ENCODE results near the gene MPP3.
"Not testable (repeated sequence)": the region's sequence is repeated elsewhere in the genome, so short reads cannot be mapped to it uniquely, and the experiment has no call there.

Gene MPP3

GRCh38 chr17:43801844-43802243, 31.1 kb downstream of the MPP3 start:
- DNase-seq: no peak

DNA sequence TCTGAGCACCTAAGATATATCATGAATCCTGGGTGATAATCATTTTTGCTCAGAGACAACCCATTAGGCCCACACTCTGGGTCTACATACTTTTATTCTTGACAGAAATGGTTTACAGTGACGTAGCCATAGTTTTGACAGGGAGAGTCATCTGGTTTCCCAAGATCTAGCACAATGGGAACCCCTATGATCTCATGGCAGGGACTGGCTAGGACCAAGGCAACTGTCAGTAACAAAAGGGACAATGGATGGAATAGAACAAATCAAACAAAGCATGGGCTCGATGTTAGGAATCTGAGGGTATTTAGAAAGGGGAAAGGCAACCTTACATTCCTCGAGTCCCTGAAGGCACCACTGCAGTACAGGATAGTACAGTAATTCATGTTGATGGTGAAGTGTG, 32.2 kb downstream of the MPP3 start:
- DNase-seq: no peak

DNA sequence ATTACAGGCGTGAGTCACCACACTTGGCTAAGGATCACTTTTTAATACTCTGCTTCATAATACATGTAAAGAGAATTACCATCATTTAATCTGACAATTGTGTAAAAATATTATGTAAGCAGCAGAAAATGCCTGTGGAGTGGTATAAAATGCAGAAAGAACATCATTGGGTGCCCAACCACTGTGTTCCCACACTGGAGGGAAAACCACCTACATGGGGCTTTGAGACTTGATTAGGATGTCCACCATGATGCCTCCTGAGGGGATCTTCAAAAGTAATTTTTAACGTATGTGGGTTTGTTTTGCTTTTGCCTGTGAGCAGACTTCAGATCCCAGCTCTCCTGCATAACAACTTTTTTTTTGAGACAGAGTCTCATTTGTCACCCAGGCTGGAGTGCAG, 33.9 kb downstream of the MPP3 start:
- DNase-seq: no peak

DNA sequence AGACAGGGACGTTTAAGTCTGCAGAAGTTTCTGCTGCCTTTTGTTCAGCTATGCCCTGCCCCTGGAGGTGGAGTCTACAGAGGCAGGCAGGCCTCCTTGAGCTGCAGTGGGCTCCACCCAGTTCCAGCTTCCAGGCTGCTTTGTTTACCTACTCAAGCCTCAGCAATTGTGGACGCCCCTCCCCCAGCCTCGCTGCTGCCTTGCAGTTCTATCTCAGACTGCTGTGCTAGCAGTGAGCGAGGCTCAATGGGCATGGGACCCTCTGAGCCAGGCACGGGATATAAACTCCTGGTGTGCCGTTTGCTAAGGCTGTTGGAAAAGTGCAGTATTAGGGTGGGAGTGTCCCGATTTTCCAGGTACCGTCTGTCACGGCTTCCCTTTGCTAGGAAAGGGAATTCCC, 34.9 kb downstream of the MPP3 start:
- DNase-seq: not testable (repeated sequence)

DNA sequence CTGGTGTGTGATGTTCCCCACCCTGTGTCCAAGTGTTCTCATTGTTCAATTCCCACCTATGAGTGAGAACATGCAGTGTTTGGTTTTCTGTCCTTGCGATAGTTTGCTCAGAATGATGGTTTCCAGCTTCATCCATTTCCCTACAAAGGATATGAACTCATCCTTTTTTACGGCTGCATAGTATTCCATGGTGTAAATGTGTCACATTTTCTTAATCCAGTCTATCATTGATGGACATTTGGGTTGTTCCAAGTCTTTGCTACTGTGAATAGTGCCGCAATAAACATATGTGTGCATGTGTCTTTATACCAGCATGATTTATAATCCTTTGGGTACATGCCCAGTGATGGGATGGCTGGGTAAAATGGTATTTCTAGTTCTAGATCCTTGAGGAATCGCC, 40.3 kb downstream of the MPP3 start:
- DNase-seq: not testable (repeated sequence)

DNA sequence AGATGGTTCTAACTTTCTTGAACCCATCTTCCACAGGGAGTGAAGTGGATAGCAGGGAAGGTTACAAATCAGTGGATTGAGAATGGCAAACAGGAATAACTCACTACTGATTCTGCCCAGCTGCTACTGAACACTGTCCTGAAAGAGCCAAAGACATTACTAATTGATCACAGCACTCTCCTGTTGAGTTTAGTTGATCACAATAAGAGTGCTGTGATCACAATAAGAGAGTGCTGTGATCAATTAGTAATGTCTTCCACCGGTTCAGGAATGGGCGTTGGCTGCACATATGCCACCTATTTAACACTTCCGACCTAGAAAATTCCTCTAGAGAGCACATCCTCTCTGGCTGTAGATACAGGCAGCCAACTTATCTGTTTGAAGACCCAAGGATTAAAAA, 41.4 kb downstream of the MPP3 start:
- peak; percentile 60 for DNase-seq

- no peak for DNase-seq
Observed at GRCh38 chr17:43790311-43790940, 42.5 kb downstream of the MPP3 start.

- no peak for DNase-seq
Observed at GRCh38 chr17:43789482-43789881, 43.5 kb downstream of the MPP3 start.

DNA sequence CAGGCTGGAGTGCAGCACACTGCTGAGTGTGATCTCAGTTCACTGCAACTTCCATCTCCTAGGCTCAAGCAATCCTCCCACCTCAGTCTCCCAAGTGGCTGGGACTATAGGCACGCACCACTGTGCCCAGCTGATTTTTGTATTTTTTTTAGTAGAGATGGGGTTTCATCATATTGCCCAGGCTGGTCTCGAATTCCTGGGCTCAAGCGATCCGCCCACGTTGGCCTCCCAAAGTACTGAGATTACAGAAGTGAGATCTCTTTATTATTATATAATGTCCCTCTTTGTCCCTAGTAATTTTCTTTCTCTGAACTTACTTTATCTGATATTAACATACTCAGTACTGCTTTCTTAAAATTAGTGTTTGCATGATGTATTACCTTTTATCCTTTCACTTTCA, 44.4 kb downstream of the MPP3 start:
- DNase-seq: no peak

DNA sequence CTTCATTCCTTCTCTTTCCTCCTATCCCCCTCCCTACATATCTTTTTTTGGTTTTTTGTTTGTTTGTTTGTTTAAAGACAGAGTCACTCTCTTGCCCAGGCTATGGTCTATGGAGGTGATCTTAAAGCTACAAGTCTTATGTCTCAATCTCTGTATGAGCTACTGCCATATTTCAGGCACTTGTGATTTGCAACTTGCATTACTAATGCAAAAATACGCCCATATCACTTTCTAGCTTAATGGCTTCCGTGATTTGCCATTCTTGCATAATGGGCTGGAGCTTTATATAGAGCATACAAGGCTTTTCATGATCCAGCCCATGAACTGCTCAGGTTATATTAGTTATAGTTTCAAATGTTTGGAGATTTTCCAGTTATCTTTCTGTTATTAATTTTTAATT, 45.2 kb downstream of the MPP3 start:
- DNase-seq: no peak

DNA sequence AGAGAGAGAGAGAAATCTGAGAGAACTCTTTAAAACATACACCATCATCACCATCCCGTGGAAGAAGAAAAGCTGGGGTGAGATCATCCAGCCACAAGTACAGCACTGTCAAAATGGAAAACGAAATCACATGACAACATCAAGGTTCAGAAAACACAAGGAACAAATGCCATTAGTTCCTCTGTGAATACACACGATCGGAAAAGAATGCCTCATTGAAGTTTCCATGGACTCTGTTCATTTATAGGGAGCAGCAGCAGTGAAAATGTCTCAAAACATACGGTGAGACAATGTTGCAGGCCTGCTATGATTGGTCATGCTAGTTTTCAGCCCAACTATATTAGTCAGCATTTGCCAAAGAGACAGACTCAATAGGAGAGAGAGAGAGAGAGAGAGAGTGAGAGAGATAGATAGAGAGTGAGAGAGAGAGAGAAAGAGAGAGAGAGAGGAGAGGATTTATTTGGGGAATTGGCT, 48.3 kb downstream of the MPP3 start:
- no peak for DNase-seq

GRCh38 chr17:43784068-43784467, 48.9 kb downstream of the MPP3 start:
- DNase-seq: no peak

DNA sequence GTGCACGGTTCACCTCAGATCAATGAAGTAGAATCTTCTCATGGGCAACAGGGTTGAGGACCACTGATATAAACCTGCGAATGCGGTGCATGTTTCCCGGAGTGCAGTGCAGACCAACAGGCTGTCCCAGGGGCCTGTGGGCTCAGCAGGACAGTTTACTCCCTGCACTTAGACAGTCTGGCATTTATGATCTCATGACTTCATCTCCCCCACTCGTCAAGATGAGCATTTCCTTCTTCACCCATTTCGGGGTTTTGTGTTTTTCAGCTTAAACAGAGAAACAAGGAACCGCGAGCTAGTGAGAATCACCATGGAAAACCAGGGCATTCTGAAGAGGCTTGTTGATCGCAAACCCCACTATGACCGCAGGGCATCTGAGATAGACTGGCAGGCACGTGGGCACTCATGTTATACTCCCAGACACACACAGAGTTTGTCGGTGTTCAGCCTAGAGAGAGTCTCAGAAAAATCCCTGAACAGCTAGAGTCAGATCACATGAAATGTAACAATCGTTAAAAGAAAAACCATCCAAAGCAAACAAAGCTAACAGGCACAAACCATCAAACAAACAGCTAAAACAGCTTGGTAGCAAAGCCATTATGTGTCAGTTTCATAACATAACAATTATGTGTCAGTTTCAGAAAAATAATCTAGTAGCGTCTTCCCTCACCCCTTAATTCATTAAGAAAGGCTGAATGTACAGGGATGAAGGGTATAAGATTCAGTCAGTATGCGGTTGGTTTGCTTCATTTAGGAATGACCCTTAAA, 49.8 kb downstream of the MPP3 start:
- DNase-seq: no peak

GRCh38 chr17:43780135-43780534, 52.8 kb downstream of the MPP3 start, which contains the start of gene CFAP97D1:
CFAP97D1 (plus strand) TSS chr17:43780435; CDS start chr17:43780463, 28 bp downstream.
- no peak for DNase-seq

GRCh38 chr17:43779145-43780125, 53.5 kb downstream of the MPP3 start:
- peak; percentile 5 for DNase-seq

- peak; percentile 72 for DNase-seq
Observed at GRCh38 chr17:43778337-43779144, 54.4 kb downstream of the MPP3 start, which contains the start of gene DUSP3. DUSP3 (minus strand) TSS chr17:43778977; CDS start chr17:43778924, 53 bp downstream.

DNA sequence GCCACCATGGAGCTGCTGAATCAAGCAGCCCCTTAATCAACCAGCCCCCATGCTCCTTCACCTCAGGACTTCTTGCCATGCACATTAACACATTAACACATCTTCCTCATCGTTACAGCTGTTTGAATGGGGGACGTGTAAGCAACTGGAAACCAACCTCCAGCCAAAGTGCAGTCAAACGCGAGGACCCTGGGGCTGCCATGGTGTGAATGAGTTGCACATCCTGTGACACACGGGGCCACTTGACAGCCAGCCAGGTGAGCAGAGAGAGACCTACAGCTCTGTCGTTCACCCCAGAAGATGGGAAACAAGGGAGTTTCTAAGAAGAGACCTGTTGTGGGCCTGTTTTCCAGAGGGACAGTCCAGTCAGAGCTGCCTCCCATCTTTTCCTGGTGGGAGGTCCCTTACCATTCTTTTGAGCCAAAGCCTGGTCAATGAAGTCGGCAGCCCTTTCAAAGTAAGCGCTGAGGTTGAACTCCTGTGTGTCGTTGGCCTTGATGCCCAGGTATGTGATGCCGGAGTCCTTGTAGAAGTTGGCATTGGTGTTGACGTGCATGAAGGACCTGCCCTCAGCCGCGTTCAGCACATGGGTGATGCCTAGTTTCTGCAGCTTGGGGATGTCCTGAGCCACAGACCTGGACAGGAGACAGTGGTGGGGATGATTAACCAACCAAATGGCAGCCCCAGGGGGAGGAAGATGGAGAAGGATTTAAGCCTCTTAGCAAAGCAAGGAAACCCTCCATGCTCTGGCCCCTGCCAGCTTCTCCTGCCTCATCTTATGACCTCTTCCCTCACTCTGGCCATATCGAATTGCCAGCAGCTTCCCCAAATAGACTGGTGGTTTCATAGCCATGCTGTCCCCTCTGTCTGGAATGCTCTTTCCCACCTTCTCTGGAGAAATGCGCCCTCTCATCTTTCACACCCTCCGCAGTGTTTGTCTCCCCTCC, 58.4 kb downstream of the MPP3 start:
- no peak for DNase-seq

GRCh38 chr17:43772877-43773648, 59.9 kb downstream of the MPP3 start:
- DNase-seq: no peak

- no peak for DNase-seq
Observed at GRCh38 chr17:43771463-43771862, 61.5 kb downstream of the MPP3 start.

DNA sequence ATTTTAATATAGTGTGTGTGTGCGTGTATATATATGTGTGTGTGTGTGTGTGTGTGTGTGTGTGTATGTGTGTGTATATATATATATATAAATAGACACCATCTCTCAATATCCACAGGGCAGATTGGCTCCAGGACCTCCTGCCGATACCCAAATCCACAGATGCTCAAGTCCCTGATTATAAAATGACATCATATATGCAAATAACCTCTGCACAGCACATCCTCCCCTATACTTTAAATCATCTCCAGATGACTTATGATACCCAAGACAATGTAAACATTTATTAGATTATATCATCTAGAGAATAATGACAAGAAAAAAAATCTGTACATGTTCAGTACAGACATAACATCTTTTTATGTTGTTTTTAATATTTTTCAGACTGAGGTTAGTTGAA, 62.0 kb downstream of the MPP3 start:
- DNase-seq: no peak

Data from NCI-H1105 (cell line).